ENCODE results near the gene CALCA.
"Not testable (repeated sequence)": the region's sequence is repeated elsewhere in the genome, so short reads cannot be mapped to it uniquely, and the experiment has no call there.

Gene CALCA, protein sequence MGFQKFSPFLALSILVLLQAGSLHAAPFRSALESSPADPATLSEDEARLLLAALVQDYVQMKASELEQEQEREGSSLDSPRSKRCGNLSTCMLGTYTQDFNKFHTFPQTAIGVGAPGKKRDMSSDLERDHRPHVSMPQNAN

DNA sequence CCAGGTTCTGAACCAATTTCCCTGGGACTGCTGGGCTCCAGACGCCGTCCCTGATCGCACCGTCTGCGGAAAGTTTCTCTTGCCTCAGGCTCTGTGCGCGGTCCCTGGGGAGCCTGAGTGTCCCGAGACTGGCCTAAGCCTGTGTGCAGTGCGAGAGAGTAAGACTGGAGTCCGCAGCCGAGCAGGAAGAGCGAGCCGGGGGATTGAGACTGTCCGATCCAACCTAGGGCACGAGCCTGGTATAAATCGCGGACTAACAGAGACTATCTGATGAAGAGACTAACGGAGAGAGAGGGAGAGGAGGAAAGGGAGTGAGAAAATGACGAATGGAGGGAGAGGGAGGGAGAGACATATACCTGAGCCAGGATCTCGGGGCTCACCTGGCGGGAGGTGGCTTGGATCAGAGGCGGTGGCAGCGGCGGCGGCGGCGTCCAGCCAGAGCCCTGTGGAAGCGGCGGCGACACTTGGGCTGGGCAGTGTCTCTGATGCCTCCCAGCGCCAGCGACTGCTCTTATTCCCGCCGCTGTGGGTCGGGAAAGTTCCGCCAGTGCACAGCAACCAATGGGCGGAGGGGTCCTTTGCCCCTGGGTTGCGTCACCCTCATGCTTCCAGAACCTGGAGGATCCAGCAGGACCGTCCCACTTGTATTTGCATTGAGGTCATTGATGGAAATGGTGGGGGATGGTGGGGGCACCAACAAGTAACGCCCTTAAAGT, at the start of gene CALCA:
TSS of gene CALCA (minus strand) at position 487 of the 716 bp plus-strand sequence. CDS start 1,159 bp downstream, outside the sequence.
- DNase-seq: no peak

- DNase-seq: no peak
Observed at GRCh38 chr11:15016200-15016599, 44.0 kb upstream of the CALCA start.

DNA sequence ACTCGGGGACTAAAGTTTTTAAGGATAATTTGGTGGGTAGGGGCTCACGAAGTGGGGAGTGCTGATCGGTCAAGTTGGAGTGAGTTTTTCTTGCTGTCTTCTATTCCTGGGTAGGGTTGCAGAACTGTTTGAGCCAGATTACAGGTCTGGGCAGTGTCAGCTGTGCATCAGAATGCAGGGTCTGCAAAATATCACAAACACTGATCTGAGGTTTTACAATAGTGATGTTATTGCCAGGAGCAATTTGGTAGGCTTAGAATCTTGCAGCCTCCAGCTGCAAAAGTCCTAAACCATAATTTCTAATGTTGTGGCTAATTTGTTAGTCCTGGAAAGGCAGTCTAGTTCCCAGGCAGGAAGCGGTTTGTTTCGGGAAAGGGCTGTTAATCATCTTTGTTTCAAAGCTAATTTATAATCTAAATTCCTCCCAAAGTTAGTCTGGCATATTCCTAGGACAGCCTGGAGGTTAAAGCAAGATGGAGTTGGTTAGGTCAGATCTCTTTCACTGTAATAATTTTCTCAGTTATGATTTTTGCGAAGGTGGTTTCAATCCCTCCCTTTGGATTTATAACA, 39.7 kb upstream of the CALCA start:
- no peak for DNase-seq

GRCh38 chr11:15010865-15011264, 38.7 kb upstream of the CALCA start:
- no peak for DNase-seq

DNA sequence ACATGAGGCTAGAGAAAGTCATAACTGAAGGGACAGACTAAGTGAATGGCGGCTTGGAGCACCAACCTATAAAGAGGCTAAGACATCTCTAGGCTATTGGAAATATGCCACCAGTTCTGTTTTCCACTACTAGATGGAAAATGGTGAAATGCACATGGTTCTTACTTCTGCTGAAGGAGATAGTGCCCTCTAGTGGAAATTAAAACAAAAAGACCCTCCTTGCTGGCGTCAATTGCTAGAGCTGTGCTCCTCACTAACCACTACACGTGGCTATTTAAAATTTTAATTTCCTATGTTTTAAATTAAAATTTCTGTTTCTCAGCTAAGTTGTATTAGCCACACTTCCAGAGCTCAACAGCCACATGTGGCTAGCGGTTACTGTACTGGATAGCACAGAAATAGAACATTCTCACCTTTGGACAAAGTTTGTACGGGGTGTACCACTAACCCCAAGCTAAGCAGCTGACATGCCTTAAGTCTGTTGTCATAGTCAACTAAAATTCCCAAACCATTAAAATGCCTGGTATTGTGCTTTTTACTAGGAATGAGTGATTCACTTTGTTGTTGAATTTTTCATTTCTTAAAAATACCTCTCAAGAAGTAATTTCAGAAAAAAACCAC, 34.1 kb upstream of the CALCA start:
- DNase-seq: no peak

DNA sequence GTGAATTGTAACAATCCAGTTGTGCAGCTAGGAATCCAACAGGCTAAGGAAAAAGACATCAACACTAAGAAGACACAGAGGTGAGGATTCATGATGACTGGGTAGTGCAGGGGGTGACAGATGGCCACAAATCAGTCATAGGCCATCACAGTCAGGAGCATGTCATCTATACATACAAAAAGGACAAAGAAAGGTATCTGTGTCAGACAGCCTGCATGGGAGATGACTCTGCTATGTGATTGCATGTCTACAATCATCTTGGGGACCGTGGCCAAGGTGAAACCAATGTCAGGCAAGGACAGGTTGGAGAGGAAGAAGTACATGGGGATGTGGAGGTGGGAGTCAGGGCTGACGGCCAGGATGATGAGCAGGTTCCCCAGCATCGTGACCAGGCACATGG, 16.0 kb upstream of the CALCA start:
- DNase-seq: not testable (repeated sequence)

DNA sequence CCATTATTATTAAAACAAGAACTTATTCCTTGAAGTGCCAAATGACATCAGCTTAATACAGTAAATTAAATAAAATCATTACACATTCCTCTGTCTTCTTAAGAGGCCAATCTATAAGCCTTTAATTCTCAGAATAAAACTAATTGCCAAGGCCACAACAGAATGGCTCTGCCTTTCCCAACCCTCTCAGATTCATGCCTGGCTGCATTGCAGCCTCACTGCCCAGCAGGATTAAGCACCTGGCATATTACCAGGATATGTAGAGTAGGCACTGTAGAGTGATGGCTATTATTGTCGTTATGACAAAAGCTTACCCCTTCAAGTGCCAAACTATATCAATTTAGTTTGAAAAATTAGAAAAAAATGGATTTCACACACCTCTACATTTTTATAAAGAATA, 9.4 kb upstream of the CALCA start:
- DNase-seq: no peak

DNA sequence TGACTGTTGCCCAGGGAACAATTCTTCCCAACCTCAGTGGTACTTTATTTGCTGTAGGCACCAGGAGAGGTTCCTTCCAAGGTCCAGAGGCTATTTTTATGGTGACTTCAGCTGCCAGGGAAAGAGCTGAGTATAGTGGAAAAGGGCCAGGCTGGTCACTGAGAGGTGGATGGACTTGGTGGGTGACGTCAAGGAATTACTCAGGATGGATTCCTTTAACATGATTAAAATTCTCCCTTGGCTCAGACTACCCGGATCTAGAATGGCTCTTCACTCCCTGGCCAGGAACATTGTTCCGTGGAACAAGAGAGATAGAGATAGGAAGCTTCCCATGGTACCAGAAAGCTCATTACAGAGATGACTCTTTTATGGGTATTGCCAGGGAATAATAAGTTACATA, 8.7 kb upstream of the CALCA start:
- DNase-seq: no peak

DNA sequence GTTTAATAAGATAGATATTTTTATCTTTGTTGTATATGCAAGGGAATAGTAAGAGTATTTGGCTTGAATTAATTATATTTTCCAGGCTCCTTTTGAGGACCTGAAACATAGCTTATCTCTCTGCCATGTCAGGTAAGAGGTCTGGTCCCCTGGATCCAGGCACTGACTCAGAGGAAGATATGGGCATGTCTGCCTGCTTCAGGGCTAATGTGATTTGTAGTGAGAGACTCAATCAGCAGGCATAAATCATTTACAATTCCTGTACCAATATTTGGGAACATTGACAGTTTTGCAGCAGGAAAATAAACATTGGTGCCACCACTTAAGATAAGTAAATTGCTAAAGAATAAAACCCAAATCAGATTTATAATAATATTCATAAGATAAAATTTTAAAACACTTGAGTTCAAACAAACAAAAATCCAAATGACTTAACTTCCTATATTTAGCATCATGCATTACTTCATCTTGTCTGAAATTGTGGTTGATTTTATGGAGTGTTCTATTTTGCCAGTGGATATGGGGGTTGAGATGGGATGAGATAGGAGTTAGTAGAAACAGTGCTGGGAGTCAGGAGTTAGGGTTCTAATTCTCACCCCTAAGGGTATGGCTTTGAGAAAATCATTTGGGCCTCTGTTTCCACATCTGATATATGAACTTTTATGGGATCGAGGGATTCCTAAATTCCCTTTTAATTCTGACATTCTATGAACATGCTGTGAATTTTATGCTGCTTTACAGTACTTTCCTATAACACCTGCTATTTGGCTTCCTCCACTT, 5.1 kb upstream of the CALCA start:
- DNase-seq: no peak

DNA sequence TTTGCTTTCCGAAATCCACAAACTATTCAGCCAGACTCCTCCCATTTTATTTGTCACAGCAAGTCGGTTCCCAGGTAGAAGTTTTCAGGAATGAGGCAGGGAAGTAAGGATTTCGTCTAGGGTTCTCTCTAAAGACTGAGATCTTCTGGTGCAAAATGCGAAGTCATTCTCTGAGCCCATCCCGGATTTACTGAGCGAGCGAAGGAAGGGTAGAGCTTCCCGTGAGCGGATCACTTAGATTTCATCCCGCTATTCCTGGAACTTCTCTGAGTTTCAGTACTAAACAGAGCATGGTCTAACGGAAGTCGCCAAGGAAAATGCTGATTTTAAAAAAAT, 3.1 kb upstream of the CALCA start:
- DNase-seq: no peak

DNA sequence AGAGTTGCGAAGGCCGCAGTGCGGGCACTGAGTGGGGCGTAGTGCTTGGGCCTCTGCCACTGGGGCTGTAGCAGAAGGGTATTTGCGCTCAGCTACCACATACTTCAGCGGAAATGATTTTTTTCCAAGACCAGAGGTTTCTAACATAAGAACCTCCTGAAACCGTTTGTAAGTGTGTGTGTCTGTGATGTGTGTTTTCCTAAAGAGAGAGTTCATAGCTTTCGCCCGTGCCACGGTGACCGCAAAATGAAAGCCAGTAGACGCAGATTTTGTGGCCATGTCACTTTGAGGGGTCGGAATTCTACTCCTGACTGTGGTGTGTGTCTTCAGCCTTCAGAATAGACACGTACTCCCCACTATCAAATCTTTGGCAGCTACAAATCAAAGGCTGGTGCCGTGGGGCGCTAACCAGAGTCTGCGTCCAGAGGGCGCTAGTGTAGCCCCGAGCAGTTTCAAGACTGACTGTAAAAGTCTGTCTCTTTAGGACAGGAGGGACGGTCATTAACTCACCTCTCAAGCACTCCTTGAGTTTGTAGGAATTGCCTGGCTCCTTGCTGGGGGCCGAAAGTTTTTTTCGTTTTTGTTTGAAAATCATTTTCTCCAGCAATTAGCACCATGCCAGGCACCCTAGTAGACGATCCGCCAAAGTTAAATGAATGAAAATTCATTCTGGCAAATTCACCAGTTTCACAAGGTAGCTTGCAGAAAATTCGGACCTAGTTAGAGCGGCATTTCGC, 2.5 kb upstream of the CALCA start:
- no peak for DNase-seq

- no peak for DNase-seq
Observed at GRCh38 chr11:14973621-14974514, 1.7 kb upstream of the CALCA start.

DNA sequence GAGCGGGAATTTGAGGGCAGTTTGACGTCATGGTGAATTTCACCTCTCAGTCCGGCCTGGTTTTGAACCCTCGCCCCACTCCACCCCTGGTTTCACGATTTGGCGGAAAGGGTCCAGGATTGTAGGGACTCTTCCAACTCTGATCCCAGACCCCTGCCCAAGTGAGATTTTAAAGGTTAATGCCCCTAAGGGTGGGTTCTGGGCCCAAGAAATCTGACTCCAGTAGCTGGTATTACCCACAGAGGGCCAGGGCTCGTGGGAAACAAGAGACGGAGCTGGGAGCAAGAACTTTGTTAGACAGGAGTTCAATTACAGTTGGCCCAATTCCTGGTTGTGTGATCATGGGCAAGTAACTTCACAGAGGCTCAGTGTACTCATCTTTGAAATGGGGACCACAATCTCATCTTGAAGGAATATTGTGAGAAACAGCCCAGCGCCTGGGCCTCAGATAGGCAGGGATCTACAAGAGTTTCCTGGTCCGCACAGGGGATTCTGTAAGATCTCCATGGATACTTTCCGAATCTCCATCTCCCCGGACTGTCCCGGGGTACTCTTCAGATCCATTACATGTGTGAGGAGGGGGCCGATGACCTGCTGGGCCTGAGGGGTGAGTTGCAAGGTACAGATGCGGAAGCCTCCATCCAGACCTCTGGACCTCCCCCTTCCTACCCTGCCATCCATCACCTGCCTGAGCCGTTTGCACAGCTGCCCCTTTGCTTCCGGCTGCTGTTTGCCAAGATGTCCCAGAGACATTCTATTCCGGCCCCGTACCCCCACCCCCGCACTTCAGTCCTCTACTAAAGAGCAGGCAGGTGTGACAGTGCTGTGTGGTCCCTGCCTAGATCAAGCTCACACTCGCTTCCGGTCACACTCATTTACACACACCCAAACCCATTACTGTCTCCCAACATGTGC, 687 bp upstream of the CALCA start:
- no peak for DNase-seq

- peak; percentile 46 for DNase-seq
Observed at GRCh38 chr11:14969901-14970323, 2.2 kb downstream of the CALCA start.

DNA sequence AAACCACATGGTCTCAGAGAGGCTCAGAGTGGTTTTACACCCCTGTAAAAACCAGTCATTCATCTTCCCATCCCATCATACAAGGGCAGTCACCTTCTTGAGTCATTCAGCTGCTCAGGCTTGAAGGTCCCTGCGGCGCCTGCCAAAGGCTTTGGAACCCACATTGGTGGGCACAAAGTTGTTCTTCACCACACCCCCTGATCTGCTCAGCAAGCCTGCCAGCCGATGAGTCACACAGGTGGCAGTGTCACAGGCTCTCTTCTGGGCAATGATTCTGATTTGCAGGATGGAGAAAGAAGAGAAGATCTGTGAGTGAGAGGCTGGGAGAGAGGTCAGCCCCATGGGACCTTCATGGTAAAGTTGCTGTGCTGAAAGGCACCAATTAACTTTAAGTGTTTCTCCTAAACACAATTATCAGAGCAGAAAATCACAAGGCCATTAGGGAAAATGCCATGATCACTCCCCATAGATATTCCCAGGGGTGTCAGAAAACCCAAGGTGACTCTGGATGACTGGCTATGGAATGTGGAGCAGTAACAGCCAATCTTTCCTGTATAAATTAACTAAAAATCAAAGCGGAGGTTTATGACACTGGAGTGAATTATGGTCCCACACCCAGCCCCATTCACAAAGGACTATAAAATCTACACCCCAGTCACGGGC, 4.4 kb downstream of the CALCA start:
- DNase-seq: no peak

DNA sequence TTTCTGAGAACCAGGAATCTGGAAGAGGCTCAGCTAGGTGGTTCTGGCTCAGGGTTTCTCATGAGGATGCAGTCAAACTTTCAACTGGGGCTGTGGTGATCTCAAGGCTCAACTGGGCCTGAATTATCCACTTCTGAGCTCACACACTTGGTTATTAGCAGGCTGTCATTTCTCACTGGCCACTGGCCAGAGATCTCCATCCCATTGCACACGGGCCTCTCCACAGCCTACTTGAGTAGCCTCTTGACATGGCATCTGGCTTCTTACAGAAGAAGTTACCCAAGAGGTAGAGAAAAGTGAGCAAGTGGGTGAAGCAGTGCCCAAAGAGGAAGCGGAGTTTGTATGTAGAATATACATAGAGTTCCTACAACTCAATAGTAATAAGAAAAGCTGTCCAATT, 16.0 kb downstream of the CALCA start:
- no peak for DNase-seq

GRCh38 chr11:14954581-14954980, 17.6 kb downstream of the CALCA start:
- no peak for DNase-seq

- DNase-seq: no peak
Observed at GRCh38 chr11:14953904-14954303, 18.2 kb downstream of the CALCA start.

DNA sequence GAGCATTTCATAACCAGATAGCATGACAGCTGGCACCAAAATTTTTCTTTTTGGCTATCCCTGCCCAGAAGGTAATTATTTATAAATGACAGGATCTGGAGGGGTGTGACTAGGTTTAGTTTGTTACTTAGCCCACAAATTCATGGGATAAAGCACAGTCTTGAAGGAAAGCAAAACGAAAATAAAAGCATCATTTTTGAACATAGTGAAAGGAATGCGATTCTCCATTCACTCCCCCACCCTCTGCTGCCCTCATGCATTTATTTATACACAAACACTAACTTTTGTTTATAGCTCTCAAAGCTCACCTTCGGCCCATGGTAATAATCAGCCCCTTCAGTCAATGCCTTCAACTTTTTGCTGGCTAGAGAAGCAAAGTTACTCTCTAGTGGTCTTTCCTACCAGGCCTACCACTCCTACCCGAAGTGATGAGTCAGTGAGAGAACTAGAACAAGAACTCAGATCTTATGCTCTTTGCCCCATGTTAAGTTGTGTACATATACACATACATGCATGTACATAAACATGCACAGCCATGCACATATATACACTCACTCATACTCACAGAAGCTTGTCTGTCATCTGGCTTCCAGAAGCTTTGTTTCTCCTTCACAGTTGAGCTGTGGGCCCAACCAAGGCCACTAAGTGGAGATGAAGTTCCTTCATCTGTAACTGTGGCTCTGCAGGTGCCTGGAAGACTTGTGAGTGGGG, 22.6 kb downstream of the CALCA start:
- no peak for DNase-seq
